CD14-positive monocyte (primary cell): Measurements from ENCODE around the gene EXOSC2. TPM values are rescaled to one million over a fixed set of nuclear protein-coding genes. Genes with fewer than 3 reads are reported as not detected.

Experiments used
- DNase-seq, 3 donors: peaks; one replicate each; pipeline ENCODE4 v3.0.0-alpha.2; 2011 to 2022
- H2AFZ ChIP-seq: 2 replicates; pipeline ENCODE4 v1.6.0; 2012; ENCODE audit warnings: mild to moderate bottlenecking, low read depth, low read length, inconsistent platforms; ENCODE audit not compliant: insufficient read depth, poor library complexity, severe bottlenecking
- H3K27ac ChIP-seq, 2 donors: 1 replicate in 1 of 2; 2 replicates in 1 of 2; pipeline ENCODE4 v1.5.1; 2012 to 2013; ENCODE audit warnings: low read length in 2 of 2, control low read depth in 1 of 2, inconsistent platforms in 1 of 2, low read depth in 1 of 2, mild to moderate bottlenecking in 1 of 2
- H3K27me3 ChIP-seq, 2 donors: one replicate each; pipeline versions ENCODE4 v1.6.0 to v1.6.1; 2011 to 2013; ENCODE audit warnings: low read length in 2 of 2; ENCODE audit not compliant: control insufficient read depth in 2 of 2, insufficient read depth in 2 of 2
- H3K36me3 ChIP-seq, 2 donors: replicated peaks in 1 of 2; 1 replicate in 1 of 2; 2 replicates in 1 of 2; pipeline versions ENCODE4 v1.5.1 to v1.6.1; 2012 to 2013; ENCODE audit warnings: low read length in 2 of 2, control low read depth in 1 of 2, inconsistent platforms in 1 of 2, mild to moderate bottlenecking in 1 of 2; ENCODE audit not compliant: insufficient read depth in 2 of 2, control insufficient read depth in 1 of 2
- H3K4me1 ChIP-seq, 2 donors: 1 replicate in 1 of 2; 2 replicates in 1 of 2; pipeline versions ENCODE4 v1.5.1 to v1.6.1; 2012 to 2013; ENCODE audit warnings: low read length in 2 of 2, control low read depth in 1 of 2, inconsistent platforms in 1 of 2, mild to moderate bottlenecking in 1 of 2, moderate library complexity in 1 of 2; ENCODE audit not compliant: insufficient read depth in 2 of 2, control insufficient read depth in 1 of 2
- H3K4me2 ChIP-seq: replicated peaks from 2 replicates; pipeline ENCODE3; 2012; ENCODE audit warnings: low read length, moderate library complexity, mild to moderate bottlenecking; ENCODE audit not compliant: poor library complexity, severe bottlenecking; ENCODE audit errors: extremely low read depth
- H3K4me3 ChIP-seq, 3 experiments: fragments of 200-600 bp in 1 of 3; sonication (generic) in 1 of 3; replicated peaks in 1 of 3; 1 replicate in 2 of 3; 2 replicates in 1 of 3; pipeline ENCODE4 v1.5.1; 2011 to 2013; ENCODE audit warnings: low read length in 3 of 3, mild to moderate bottlenecking in 3 of 3, control low read depth in 2 of 3, low read depth in 2 of 3, inconsistent platforms in 1 of 3, moderate library complexity in 1 of 3
- H3K79me2 ChIP-seq: 2 replicates; pipeline ENCODE4 v1.6.0; 2012; ENCODE audit warnings: mild to moderate bottlenecking, control low read depth, inconsistent platforms, low read length, moderate library complexity; ENCODE audit not compliant: insufficient read depth
- H3K9ac ChIP-seq: 2 replicates; pipeline ENCODE4 v1.6.0; 2017; ENCODE audit warnings: low read length, mild to moderate bottlenecking; ENCODE audit not compliant: insufficient read depth, poor library complexity, severe bottlenecking
- H3K9me3 ChIP-seq, 2 donors: replicated peaks in 1 of 2; 1 replicate in 1 of 2; 2 replicates in 1 of 2; pipeline versions ENCODE4 v1.5.1 to v1.6.1; 2012 to 2013; ENCODE audit warnings: low read length in 2 of 2, control low read depth in 1 of 2; ENCODE audit not compliant: control insufficient read depth in 1 of 2, insufficient read depth in 1 of 2
- H4K20me1 ChIP-seq: 2 replicates; pipeline ENCODE4 v1.6.0; 2012; ENCODE audit warnings: mild to moderate bottlenecking, low read length, control low read depth, moderate library complexity; ENCODE audit not compliant: insufficient read depth
- H3K27ac Mint-ChIP-seq, 7 donors: one replicate each; pipeline ENCODE4 v1.8.0; 2020; ENCODE audit warnings: mild to moderate bottlenecking in 7 of 7, mixed read lengths in 7 of 7, moderate library complexity in 6 of 7, inconsistent platforms in 2 of 7
- H3K27me3 Mint-ChIP-seq, 3 donors: one replicate each; pipeline ENCODE4 v1.8.0; 2021 to 2022; ENCODE audit warnings: low read depth in 3 of 3, mild to moderate bottlenecking in 3 of 3, mixed read lengths in 3 of 3, moderate library complexity in 3 of 3, inconsistent platforms in 1 of 3
- H3K36me3 Mint-ChIP-seq, 2 donors: one replicate each; pipeline ENCODE4 v1.8.0; 2020; ENCODE audit warnings: mixed read lengths in 2 of 2, inconsistent platforms in 1 of 2, mild to moderate bottlenecking in 1 of 2
- H3K4me1 Mint-ChIP-seq: one replicate; pipeline ENCODE4 v1.8.0; 2020; ENCODE audit warnings: mild to moderate bottlenecking, mixed read lengths
- H3K4me3 Mint-ChIP-seq, 2 donors: one replicate each; pipeline ENCODE4 v1.8.0; 2020; ENCODE audit warnings: mild to moderate bottlenecking in 2 of 2, mixed read lengths in 2 of 2, moderate library complexity in 1 of 2
- H3K9me3 Mint-ChIP-seq, 7 donors: one replicate each; pipeline ENCODE4 v1.8.0; 2020 to 2022; ENCODE audit warnings: mixed read lengths in 7 of 7, mild to moderate bottlenecking in 6 of 7, moderate library complexity in 6 of 7, inconsistent platforms in 2 of 7
- CTCF ChIP-seq: fragments of 200-600 bp; IDR thresholded peaks from one replicate; pipeline ENCODE4 v1.8.0; 2022; ENCODE audit warnings: antibody characterized with exemption, mild to moderate bottlenecking
- WGBS: methylation state at CpG from one replicate; pipeline ENCODE4 v1.1.5; 2013; ENCODE audit warnings: missing lambda C conversion rate; ENCODE audit not compliant: insufficient coverage; 5-methylcytosine and 5-hydroxymethylcytosine counted together
- intact Hi-C, 2 donors: fragments of 100-400 bp; cut with micrococcal nuclease; formaldehyde crosslinking; loops; one replicate each; pipeline versions ENCODE4 v1.15.0 to v1.15.1; 2023
- polyA plus RNA-seq, 3 donors: library from polyadenylated mRNA; depleted of rRNA in 1 of 3; unstranded in 2 of 3; stranded (reverse) in 1 of 3; fragments of 300-500 nt in 2 of 3; fragments of >200 nt in 1 of 3; fragmentation: Illumina TruSeq in 2 of 3; gene quantifications; 1 replicate in 2 of 3; 2 replicates in 1 of 3; pipeline ENCODE4 v1.2.3, GENCODE V29; 2012 to 2021

Gene EXOSC2
- polyA plus RNA-seq, 3 donors: 10.2 to 15.8 (median 11.2) TPM

- WGBS: 93% methylated on average over 13 of the region's 13 CpGs
- Mint-ChIP-seq H3K4me1 (peaks cover 6% of the 10 kb centered on the region), H3K27ac (peak overlapping the region in 1 of 7 donors; percentile 43), H3K9me3 (peaks cover 0 to 13% (median 0%) of the 10 kb centered on the region in 7 donors), H3K4me3 (peak overlapping the region in 1 of 2 donors; percentile 61), H3K27me3 (peaks cover 60 to 77% (median 68%) of the 10 kb centered on the region in 3 donors), H3K36me3 (peaks cover 2 to 4% of the 10 kb centered on the region in 2 donors)
- H3K27me3 ChIP-seq: peaks cover 38 to 54% of the 10 kb centered on the region in 2 donors
- no peaks in the 10 kb centered on the region for H3K79me2 ChIP-seq
- no peak overlapping the region for H3K4me3 ChIP-seq
- H3K4me1 ChIP-seq: no peaks in the 10 kb centered on the region
- H3K9ac ChIP-seq: no peak overlapping the region
- H4K20me1 ChIP-seq: no peaks in the 10 kb centered on the region
- H3K4me2 ChIP-seq: no peak overlapping the region
- H3K27ac ChIP-seq: no peak overlapping the region
- DNase-seq: no peak
- H3K36me3 ChIP-seq: no peaks in the 10 kb centered on the region
- peaks cover 0 to 7% of the 10 kb centered on the region in 2 donors for H3K9me3 ChIP-seq
- intact Hi-C loops: no loop called here
- no peak for TF ChIP-seq CTCF
- H2AFZ ChIP-seq: no peak overlapping the region
These were observed 25.4 kb upstream of the EXOSC2 start for GRCh38 chr9:130668196-130668595.

DNA sequence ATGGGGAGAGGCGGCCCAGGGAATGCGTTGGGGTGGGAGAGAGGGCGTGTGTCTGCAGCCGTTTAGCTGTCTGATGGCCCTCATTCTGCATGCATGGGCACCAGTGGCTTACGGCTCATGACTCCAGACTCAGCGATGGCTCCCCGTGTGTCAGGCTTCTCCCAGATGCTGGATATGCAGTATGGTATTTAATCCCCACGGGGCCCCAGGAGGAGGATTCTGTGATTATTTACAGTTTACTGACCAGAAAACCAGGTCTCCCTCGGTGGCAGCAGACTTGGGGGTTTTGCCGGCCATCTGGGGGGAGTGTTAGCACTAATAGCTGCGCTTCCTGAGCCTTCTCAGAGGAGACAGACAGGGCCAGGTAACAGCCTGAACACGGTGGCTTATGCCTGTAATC lies 24.9 kb upstream of the EXOSC2 start:
- Histone ChIP-seq H3K36me3 (no peaks in the 10 kb centered on the region), H3K9me3 (peaks cover 0 to 7% of the 10 kb centered on the region in 2 donors), H2AFZ (no peak overlapping the region), H3K27ac (no peak overlapping the region), H3K27me3 (peaks cover 34 to 49% of the 10 kb centered on the region in 2 donors), H3K4me2 (no peak overlapping the region), H3K9ac (no peak overlapping the region), H4K20me1 (no peaks in the 10 kb centered on the region), H3K4me3 (no peak overlapping the region), H3K4me1 (no peaks in the 10 kb centered on the region), H3K79me2 (no peaks in the 10 kb centered on the region)
- Mint-ChIP-seq H3K27me3 (peaks cover 56 to 72% (median 63%) of the 10 kb centered on the region in 3 donors), H3K4me1 (peaks cover 6% of the 10 kb centered on the region), H3K36me3 (peaks cover 2 to 4% of the 10 kb centered on the region in 2 donors), H3K27ac (no peak overlapping the region), H3K9me3 (peaks cover 0 to 13% (median 0%) of the 10 kb centered on the region in 7 donors), H3K4me3 (peak overlapping the region in 1 of 2 donors; percentile 61)
- intact Hi-C loops: no loop called here
- DNase-seq: no peak
- 72% methylated on average over 11 of the region's 12 CpGs for WGBS
- TF ChIP-seq CTCF: no peak
